GM19467 (cell line): ENCODE results near the gene TEX52.

Experiments
- ATAC-seq: cut with Tn5 transposase; IDR thresholded peaks from one replicate; pipeline ENCODE4 v1.9.1; 2021; ENCODE audit warnings: mild to moderate bottlenecking, moderate library complexity; ENCODE audit not compliant: unreplicated experiment

The TEX52 gene

GRCh38 chr12:2857021-2857431 lies at the start of gene TEX52:
TSS of gene TEX52 (minus strand) at chr12:2857039. CDS start at chr12:2857026, 13 bp downstream.
- ATAC-seq: no peak

GRCh38 chr12:2904260-2904659 lies 47.4 kb upstream of the TEX52 start:
- no peak for ATAC-seq

- no peak for ATAC-seq
These were observed 45.5 kb upstream of the TEX52 start for GRCh38 chr12:2902272-2902880.

- no peak for ATAC-seq
These were observed 43.8 kb upstream of the TEX52 start for GRCh38 chr12:2900642-2901041.

GRCh38 chr12:2897418-2897817 lies 40.6 kb upstream of the TEX52 start:
- no peak for ATAC-seq

- ATAC-seq: no peak
These were observed 38.7 kb upstream of the TEX52 start for GRCh38 chr12:2895511-2895910.

GRCh38 chr12:2895051-2895451 lies 38.2 kb upstream of the TEX52 start:
- no peak for ATAC-seq

- ATAC-seq: no peak
These were observed 36.2 kb upstream of the TEX52 start for GRCh38 chr12:2893007-2893406.

- no peak for ATAC-seq
These were observed 35.4 kb upstream of the TEX52 start for GRCh38 chr12:2892246-2892645.

GRCh38 chr12:2891240-2892053 lies 34.6 kb upstream of the TEX52 start:
- no peak for ATAC-seq

GRCh38 chr12:2890388-2891239 lies 33.8 kb upstream of the TEX52 start, which contains the start of gene TULP3:
TSS of gene TULP3 (plus strand) at chr12:2890891. CDS start at chr12:2890948, 57 bp downstream.
- peak; percentile 97 for ATAC-seq

- no peak for ATAC-seq
These were observed 33.2 kb upstream of the TEX52 start for GRCh38 chr12:2890001-2890387.

GRCh38 chr12:2886768-2887450 lies 30.1 kb upstream of the TEX52 start:
- ATAC-seq: no peak

GRCh38 chr12:2884810-2885209 lies 28.0 kb upstream of the TEX52 start:
- ATAC-seq: no peak

- ATAC-seq: no peak
These were observed 23.0 kb upstream of the TEX52 start for GRCh38 chr12:2879853-2880252.

GRCh38 chr12:2877953-2878732 lies 21.3 kb upstream of the TEX52 start:
- ATAC-seq: no peak

- peak; percentile 60 for ATAC-seq
These were observed 20.5 kb upstream of the TEX52 start, which contains the start of the genes FOXM1 and RHNO1 for GRCh38 chr12:2877047-2877952. TSS of gene FOXM1 (minus strand) at chr12:2877174. CDS start at chr12:2874478, 2,696 bp downstream. TSS of gene RHNO1 (plus strand) at chr12:2877223. CDS start at chr12:2885367, 8,144 bp downstream.

- ATAC-seq: peak; percentile 30
These were observed 19.7 kb upstream of the TEX52 start for GRCh38 chr12:2876431-2877046.
